ENCODE data around the gene ARPC2.

Gene ARPC2

GRCh38 chr2:218269900-218270720 is 53.1 kb downstream of the ARPC2 start, which contains the start of the genes AAMP and PNKD:
TSS of gene AAMP (minus strand) at chr2:218270137. CDS start at chr2:218270086, 51 bp downstream.
TSS of gene PNKD (plus strand) at chr2:218270519. CDS start at chr2:218270536, 17 bp downstream.
- in situ Hi-C loops (cut with HindIII; ENCODE audit: low sequenced_read_pairs), result loop anchor here (5.0 kb wide), 1 partner anchor 37 kb away; no protein-coding TSS in a partner anchor

GRCh38 chr2:218270721-218271486 is 53.9 kb downstream of the ARPC2 start:
- in situ Hi-C loops (cut with HindIII; ENCODE audit: low sequenced_read_pairs), result loop anchor here (5.0 kb wide), 1 partner anchor 36 kb away; no protein-coding TSS in a partner anchor

GRCh38 chr2:218271487-218271797 is 54.5 kb downstream of the ARPC2 start:
- in situ Hi-C loops (cut with HindIII; ENCODE audit: low sequenced_read_pairs), result loop anchor here (5.0 kb wide), 1 partner anchor 36 kb away; no protein-coding TSS in a partner anchor

GRCh38 chr2:218271865-218272530 is 55.0 kb downstream of the ARPC2 start:
- in situ Hi-C loops (cut with HindIII; ENCODE audit: low sequenced_read_pairs), result loop anchor here (5.0 kb wide), 1 partner anchor 35 kb away; no protein-coding TSS in a partner anchor

- in situ Hi-C loops (cut with HindIII; ENCODE audit: low sequenced_read_pairs), result loop anchor here (5.0 kb wide), 1 partner anchor 35 kb away; no protein-coding TSS in a partner anchor
Observed at GRCh38 chr2:218272531-218273212, 55.7 kb downstream of the ARPC2 start.

GRCh38 chr2:218273214-218273907 is 56.4 kb downstream of the ARPC2 start:
- in situ Hi-C loops (cut with HindIII; ENCODE audit: low sequenced_read_pairs), result loop anchor here (5.0 kb wide), 1 partner anchor 34 kb away; no protein-coding TSS in a partner anchor

GRCh38 chr2:218273908-218274249 is 56.9 kb downstream of the ARPC2 start:
- in situ Hi-C loops (cut with HindIII; ENCODE audit: low sequenced_read_pairs), result loop anchor here (5.0 kb wide), 1 partner anchor 33 kb away; no protein-coding TSS in a partner anchor

GRCh38 chr2:218274586-218274985 is 57.6 kb downstream of the ARPC2 start:
- in situ Hi-C loops (cut with HindIII; ENCODE audit: low sequenced_read_pairs), result loop anchor here (5.0 kb wide), 1 partner anchor 33 kb away; no protein-coding TSS in a partner anchor

GRCh38 chr2:218275371-218276072 is 58.5 kb downstream of the ARPC2 start:
- in situ Hi-C loops (cut with HindIII; ENCODE audit: low sequenced_read_pairs), result no loop called here

GRCh38 chr2:218276986-218277755 is 60.2 kb downstream of the ARPC2 start:
- in situ Hi-C loops (cut with HindIII; ENCODE audit: low sequenced_read_pairs), result no loop called here

GRCh38 chr2:218277921-218278320 is 60.9 kb downstream of the ARPC2 start:
- in situ Hi-C loops (cut with HindIII; ENCODE audit: low sequenced_read_pairs), result no loop called here

GRCh38 chr2:218278531-218279360 is 61.8 kb downstream of the ARPC2 start:
- in situ Hi-C loops (cut with HindIII; ENCODE audit: low sequenced_read_pairs), result no loop called here

GRCh38 chr2:218280260-218280870 is 63.4 kb downstream of the ARPC2 start:
- in situ Hi-C loops (cut with HindIII; ENCODE audit: low sequenced_read_pairs), result no loop called here

GRCh38 chr2:218281449-218281848 is 64.5 kb downstream of the ARPC2 start:
- in situ Hi-C loops (cut with HindIII; ENCODE audit: low sequenced_read_pairs), result no loop called here

GRCh38 chr2:218282173-218282991 is 65.4 kb downstream of the ARPC2 start:
- in situ Hi-C loops (cut with HindIII; ENCODE audit: low sequenced_read_pairs), result no loop called here

- in situ Hi-C loops (cut with HindIII; ENCODE audit: low sequenced_read_pairs), result no loop called here
Observed at GRCh38 chr2:218284106-218284811, 67.3 kb downstream of the ARPC2 start.
